GM12878 (cell line): ENCODE measurements around the gene TPRN. TPM values are rescaled to one million over a fixed set of nuclear protein-coding genes. Genes with fewer than 3 reads are reported as not detected.

Source experiments
- ATAC-seq: fragments of 200-7000 bp; cut with Tn5 transposase; 3 replicates; pipeline ENCODE4 v1.9.1; 2020; ENCODE audit warnings: mild to moderate bottlenecking, moderate library complexity
- BruUV-seq: library from RNA; stranded (reverse); fragments of 400-500 nt; replicated peaks from 2 replicates; lab custom pipeline; 2021; lab: Mats Ljungman, UMichigan
- CTCF ChIA-PET: fragments of 300-600 bp; sonication (Branson Sonifier 250); formaldehyde crosslinking; extraction: SDS; loops from one replicate; lab custom pipeline; 2021; ENCODE audit warnings: inconsistent platforms; lab: Yijun Ruan, JAX
- POLR2A ChIA-PET: fragments of 350-600 bp; formaldehyde crosslinking; extraction: SDS; loops from one replicate; lab custom pipeline; 2021; ENCODE audit warnings: inconsistent platforms; lab: Charles Lee
- RAD21 ChIA-PET: fragments of 300-600 bp; sonication (Branson Sonifier 250); formaldehyde crosslinking; loops from one replicate; lab custom pipeline; 2023; ENCODE audit warnings: antibody characterized with exemption; ENCODE audit not compliant: unreplicated experiment; lab: Charles Lee
- SMC1A ChIA-PET: fragments of 300-600 bp; sonication (Branson Sonifier 250); formaldehyde crosslinking; loops from one replicate; lab custom pipeline; 2023; ENCODE audit not compliant: unreplicated experiment, uncharacterized antibody; lab: Charles Lee
- DNase-seq: peaks from one replicate; pipeline ENCODE4 v3.0.0-alpha.2; 2011; ENCODE audit warnings: low read depth, low spot score
- FAIRE-seq: peaks from 3 replicates; lab custom pipeline; 2011; peaks lifted over from hg19 to GRCh38; lab: Jason Lieb, UNC
- H2AFZ ChIP-seq: 2 replicates; pipeline ENCODE4 v1.6.0; 2011; ENCODE audit warnings: low read depth, low read length, control low read depth; ENCODE audit not compliant: control insufficient read depth
- H3K27ac ChIP-seq: 2 replicates; pipeline ENCODE4 v1.5.1; 2011; ENCODE audit warnings: control low read depth; ENCODE audit not compliant: control insufficient read depth, insufficient read depth
- H3K27me3 ChIP-seq, 2 experiments: replicated peaks in 1 of 2; 2 replicates each; pipeline versions ENCODE4 v1.6.0 to v1.6.1; 2011; ENCODE audit warnings: low read length in 1 of 2; ENCODE audit not compliant: control insufficient read depth in 2 of 2, insufficient read depth in 2 of 2
- H3K36me3 ChIP-seq, 2 experiments: 2 replicates each; pipeline ENCODE4 v1.5.1; 2011; ENCODE audit warnings: low read length in 1 of 2; ENCODE audit not compliant: control insufficient read depth in 2 of 2, insufficient read depth in 2 of 2
- H3K4me1 ChIP-seq: 2 replicates; pipeline ENCODE4 v1.6.1; 2011; ENCODE audit warnings: mild to moderate bottlenecking, low read length, moderate library complexity, mixed read lengths; ENCODE audit not compliant: control insufficient read depth, insufficient read depth
- H3K4me2 ChIP-seq: 2 replicates; pipeline ENCODE4 v1.6.0; 2011; ENCODE audit warnings: control low read depth; ENCODE audit not compliant: control insufficient read depth, insufficient read depth
- H3K4me3 ChIP-seq: fragments of 200-600 bp; sonication (generic); 2 replicates; pipeline ENCODE4 v1.5.1; 2016
- H3K79me2 ChIP-seq: 2 replicates; pipeline ENCODE4 v1.6.0; 2011; ENCODE audit warnings: low read length; ENCODE audit not compliant: control insufficient read depth, insufficient read depth
- H3K9ac ChIP-seq: 2 replicates; pipeline ENCODE4 v1.8.0; 2011; ENCODE audit warnings: low read length, control low read depth, mixed read lengths; ENCODE audit not compliant: control insufficient read depth, insufficient read depth
- H3K9me3 ChIP-seq: replicated peaks from 3 replicates; pipeline ENCODE4 v1.5.1; 2011; ENCODE audit warnings: mild to moderate bottlenecking, low read length; ENCODE audit not compliant: control insufficient read depth, insufficient read depth
- H4K20me1 ChIP-seq: 2 replicates; pipeline ENCODE4 v1.6.0; 2011; ENCODE audit not compliant: control insufficient read depth, insufficient read depth
- ATF7 ChIP-seq: fragments of 450-650 bp; IDR thresholded peaks from 2 replicates; pipeline ENCODE4 v1.6.1; 2016; ENCODE audit warnings: low read depth, mild to moderate bottlenecking
- BACH1 ChIP-seq: fragments of 450-650 bp; IDR thresholded peaks from 2 replicates; pipeline ENCODE4 v1.6.1; 2017; ENCODE audit warnings: mild to moderate bottlenecking, borderline replicate concordance
- CBFB ChIP-seq: IDR thresholded peaks from 2 replicates; pipeline ENCODE4 v1.6.1; 2016; ENCODE audit warnings: antibody characterized with exemption, low read depth
- CHD4 ChIP-seq: fragments of 200-600 bp; sonication (generic); IDR thresholded peaks from 2 replicates; pipeline ENCODE4 v1.6.1; 2016; ENCODE audit warnings: mild to moderate bottlenecking
- EP300 ChIP-seq, 2 experiments: fragments of 150-350 bp in 1 of 2; IDR thresholded peaks; 2 replicates each; pipeline ENCODE4 v1.6.1; 2011 to 2012; ENCODE audit warnings: low read depth in 2 of 2, low read length in 2 of 2, borderline replicate concordance in 1 of 2, improper control_type of control experiment in 1 of 2, inconsistent platforms in 1 of 2; ENCODE audit not compliant: control insufficient read depth in 1 of 2
- EZH2 ChIP-seq: IDR thresholded peaks from 2 replicates; pipeline ENCODE4 v1.6.1; 2012; ENCODE audit warnings: low read depth, mild to moderate bottlenecking, control low read depth, inconsistent platforms, low read length, borderline replicate concordance; ENCODE audit not compliant: control insufficient read depth
- IRF5 ChIP-seq: fragments of 450-650 bp; IDR thresholded peaks from 2 replicates; pipeline ENCODE4 v1.6.1; 2017; ENCODE audit warnings: borderline replicate concordance
- JUND ChIP-seq: IDR thresholded peaks from 2 replicates; pipeline ENCODE4 v1.6.1; 2012; ENCODE audit warnings: low read depth, mild to moderate bottlenecking, low read length, improper control_type of control experiment, moderate library complexity
- PAX5 ChIP-seq: IDR thresholded peaks from 2 replicates; pipeline ENCODE4 v1.6.1; 2011; ENCODE audit warnings: low read depth, low read length, borderline replicate concordance
- POLR2AphosphoS2 ChIP-seq: IDR thresholded peaks from 2 replicates; pipeline ENCODE4 v1.6.1; 2011; ENCODE audit warnings: low read depth, mild to moderate bottlenecking, low read length, improper control_type of control experiment, moderate library complexity
- POU2F2 ChIP-seq: IDR thresholded peaks from 3 replicates; pipeline ENCODE4 v1.6.1; 2011; ENCODE audit warnings: low read depth, mild to moderate bottlenecking, low read length, borderline replicate concordance
- RB1 ChIP-seq: fragments of 450-650 bp; formaldehyde crosslinking; IDR thresholded peaks from 2 replicates; pipeline ENCODE4 v1.6.1; 2017; ENCODE audit warnings: mild to moderate bottlenecking, borderline replicate concordance
- SMARCA5 ChIP-seq: fragments of 450-650 bp; IDR thresholded peaks from 2 replicates; pipeline ENCODE4 v1.6.1; 2017; ENCODE audit warnings: mild to moderate bottlenecking
- SPI1 ChIP-seq: IDR thresholded peaks from 2 replicates; pipeline ENCODE4 v1.6.1; 2011; ENCODE audit warnings: low read depth, mild to moderate bottlenecking, low read length, moderate library complexity, borderline replicate concordance; ENCODE audit not compliant: insufficient read depth
- STAT3 ChIP-seq: IDR thresholded peaks from 2 replicates; pipeline ENCODE4 v1.6.1; 2011; ENCODE audit warnings: low read depth, low read length, improper control_type of control experiment
- SUZ12 ChIP-seq: fragments of 200-600 bp; sonication (generic); IDR thresholded peaks from one replicate; pipeline ENCODE4 v1.6.1; 2018; ENCODE audit warnings: antibody characterized with exemption, mild to moderate bottlenecking; ENCODE audit not compliant: unreplicated experiment
- TARDBP ChIP-seq: IDR thresholded peaks from 2 replicates; pipeline ENCODE4 v1.6.1; 2016; ENCODE audit warnings: borderline replicate concordance
- TCF7 ChIP-seq: IDR thresholded peaks from 2 replicates; pipeline ENCODE4 v1.6.1; 2014; ENCODE audit warnings: antibody characterized with exemption, borderline replicate concordance
- WGBS: methylation state at CpG from one replicate; pipeline ENCODE4 v1.1.6; 2016; ENCODE audit warnings: low lambda C conversion rate; ENCODE audit not compliant: insufficient replicate concordance, insufficient coverage; ENCODE audit errors: missing lambda C conversion rate; 5-methylcytosine and 5-hydroxymethylcytosine counted together
- in situ Hi-C: fragments of 300-500 bp; cut with MboI; formaldehyde crosslinking; loops from 9 replicates; pipeline ENCODE4 v1.14.3; 2018; ENCODE audit warnings: mixed read lengths
- intact Hi-C: fragments of 100-400 bp; cut with micrococcal nuclease; formaldehyde crosslinking; loops from one replicate; pipeline ENCODE4 v1.14.2; 2022; ENCODE audit not compliant: unreplicated experiment
- polyA plus RNA-seq, 11 experiments: library from polyadenylated mRNA; depleted of rRNA in 4 of 11; unstranded in 6 of 11; stranded (reverse) in 5 of 11; fragments of >200 nt; fragmentation: Nextera tagmentation in 4 of 11; fragmentation: Illumina TruSeq in 1 of 11; extraction: Ambion mirVana in 4 of 11; extraction: Trizol in 1 of 11; gene quantifications; 1 replicate in 1 of 11; 2 replicates in 10 of 11; pipeline versions ENCODE4 v1.2.1 to v1.2.3, GENCODE V29; 2011 to 2016; ENCODE audit warnings: inconsistent platforms in 2 of 11, missing spikeins in 2 of 11, low read depth in 1 of 11
- total RNA-seq, 4 experiments: library from RNA; depleted of rRNA in 3 of 4; stranded (reverse); fragments of >200 nt in 3 of 4; fragmentation: Illumina TruSeq in 1 of 4; extraction: Trizol in 1 of 4; gene quantifications; 2 replicates each; pipeline versions ENCODE4 v1.2.1 to v1.2.3, GENCODE V29; 2013 to 2021
- TF ChIP-seq, protein P1 (sequence below): IDR thresholded peaks from 2 replicates; pipeline ENCODE4 v1.6.1; 2012; ENCODE audit warnings: low read length, inconsistent platforms
- TF ChIP-seq, protein P2 (sequence below): fragments of 450-650 bp; IDR thresholded peaks from 2 replicates; pipeline ENCODE4 v1.6.1; 2017; ENCODE audit warnings: low read depth, mild to moderate bottlenecking, moderate library complexity

Gene TPRN
- total and polyA plus RNA-seq, 10 of the 15 experiments (the other 5 are each of a cell fraction or from before 2014, with no cell fraction given): 0.18 to 19.5 (median 3.1) TPM

DNA sequence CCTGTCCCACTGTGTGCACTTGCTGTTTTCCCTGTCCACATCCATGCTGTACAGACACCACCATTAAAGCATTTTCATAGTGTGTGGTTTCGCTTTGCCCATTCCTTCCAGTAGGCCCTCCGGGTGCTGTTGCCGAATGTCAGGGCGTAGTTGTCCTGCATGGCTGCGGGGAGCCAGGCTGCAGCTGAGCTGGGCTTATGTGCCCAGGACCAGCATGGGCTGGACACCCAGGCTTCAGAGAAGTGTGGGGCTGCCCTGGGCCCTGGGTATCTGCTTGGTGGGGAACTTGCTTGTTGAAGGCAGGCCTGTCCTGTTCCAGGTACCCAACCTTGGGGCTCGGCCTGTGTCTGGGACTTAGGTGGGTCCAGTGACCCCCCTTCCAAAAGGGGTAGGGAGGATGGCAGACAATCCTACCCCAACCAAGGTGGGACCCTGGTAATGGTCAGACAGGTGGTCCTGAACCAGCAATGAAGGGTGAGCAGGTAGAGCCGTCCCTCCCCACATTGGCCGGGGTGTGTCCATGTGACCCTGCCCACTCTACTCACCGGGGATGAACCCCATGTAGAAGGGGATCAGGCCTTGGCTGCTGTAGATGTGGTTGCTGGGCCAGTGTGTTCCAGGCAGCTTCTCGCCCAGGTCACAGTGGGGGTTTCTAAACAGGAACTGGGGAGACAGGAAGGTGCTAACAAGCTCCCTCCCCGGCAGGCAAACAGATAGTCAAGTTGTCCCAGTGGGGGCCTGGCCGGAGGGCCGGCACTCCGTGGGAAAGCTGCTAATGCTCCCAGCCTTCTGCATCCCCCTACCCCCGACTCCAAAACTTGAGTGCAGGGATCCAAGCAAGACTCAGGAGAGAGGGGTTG lies 43.3 kb upstream of the TPRN start:
- ATAC-seq: no peak
- Histone ChIP-seq H3K4me3 (no peak overlapping the region), H4K20me1 (peaks cover 4% of the 10 kb centered on the region; the same call in 1 of the 2 replicates), H3K27ac (no peak overlapping the region), H3K4me1 (peaks cover 23% of the 10 kb centered on the region), H3K9ac (no peak overlapping the region; the same call in 1 of the 2 replicates), H3K27me3 (no peaks in the 10 kb centered on the region), H3K9me3 (no peaks in the 10 kb centered on the region), H2AFZ (no peak overlapping the region), H3K36me3 (peaks cover 8 to 14% of the 10 kb centered on the region in 2 experiments), H3K79me2 (peaks cover 29% of the 10 kb centered on the region), H3K4me2 (peak overlapping the region; percentile 91)
- ChIA-PET POLR2A (interaction anchor here (1.6 to 9.2 kb wide), 3 partner anchors 11 to 164 kb away, joined by 3 to 112 read pairs (median 6); partner anchors contain the start of gene NELFB), SMC1A (no interaction called here), RAD21 (no interaction called here), CTCF (no interaction called here)
- in situ Hi-C loops (no loop called here), intact Hi-C loops (no loop called here)
- DNase-seq: no peak
- no peak for FAIRE-seq
- WGBS: 49% methylated on average over 15 of the region's 15 CpGs
- no TSS peak for BruUV-seq
- TF ChIP-seq POLR2AphosphoS2 (peak; percentile 43), BACH1 (peak; percentile 54; the same call in 1 of the 2 replicates), ATF7 (no peak), EP300 (IDR thresholded peaks at IDR 0.05; ENCODE audit: borderline replicate concordance in 1 of 2, control insufficient read depth in 1 of 2, low read depth in 2 of 2, low read length in 2 of 2) (no peak), CBFB (no peak), CHD4 (no peak), PAX5 (peak; percentile 35; the same call in 1 of the 2 replicates), SMARCA5 (no peak), STAT3 (no peak), TARDBP (peak; percentile 40; the same call in 1 of the 2 replicates), RB1 (no peak), POU2F2 (peak; percentile 53; the same call in 1 of the 3 replicates), EZH2 (no peak), IRF5 (no peak), JUND (no peak), TCF7 (no peak), SPI1 (peak; percentile 38; the same call in 1 of the 2 replicates), SUZ12 (no peak)
- TF ChIP-seq, protein P1, sequence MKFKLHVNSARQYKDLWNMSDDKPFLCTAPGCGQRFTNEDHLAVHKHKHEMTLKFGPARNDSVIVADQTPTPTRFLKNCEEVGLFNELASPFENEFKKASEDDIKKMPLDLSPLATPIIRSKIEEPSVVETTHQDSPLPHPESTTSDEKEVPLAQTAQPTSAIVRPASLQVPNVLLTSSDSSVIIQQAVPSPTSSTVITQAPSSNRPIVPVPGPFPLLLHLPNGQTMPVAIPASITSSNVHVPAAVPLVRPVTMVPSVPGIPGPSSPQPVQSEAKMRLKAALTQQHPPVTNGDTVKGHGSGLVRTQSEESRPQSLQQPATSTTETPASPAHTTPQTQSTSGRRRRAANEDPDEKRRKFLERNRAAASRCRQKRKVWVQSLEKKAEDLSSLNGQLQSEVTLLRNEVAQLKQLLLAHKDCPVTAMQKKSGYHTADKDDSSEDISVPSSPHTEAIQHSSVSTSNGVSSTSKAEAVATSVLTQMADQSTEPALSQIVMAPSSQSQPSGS: no peak
- TF ChIP-seq, protein P2, sequence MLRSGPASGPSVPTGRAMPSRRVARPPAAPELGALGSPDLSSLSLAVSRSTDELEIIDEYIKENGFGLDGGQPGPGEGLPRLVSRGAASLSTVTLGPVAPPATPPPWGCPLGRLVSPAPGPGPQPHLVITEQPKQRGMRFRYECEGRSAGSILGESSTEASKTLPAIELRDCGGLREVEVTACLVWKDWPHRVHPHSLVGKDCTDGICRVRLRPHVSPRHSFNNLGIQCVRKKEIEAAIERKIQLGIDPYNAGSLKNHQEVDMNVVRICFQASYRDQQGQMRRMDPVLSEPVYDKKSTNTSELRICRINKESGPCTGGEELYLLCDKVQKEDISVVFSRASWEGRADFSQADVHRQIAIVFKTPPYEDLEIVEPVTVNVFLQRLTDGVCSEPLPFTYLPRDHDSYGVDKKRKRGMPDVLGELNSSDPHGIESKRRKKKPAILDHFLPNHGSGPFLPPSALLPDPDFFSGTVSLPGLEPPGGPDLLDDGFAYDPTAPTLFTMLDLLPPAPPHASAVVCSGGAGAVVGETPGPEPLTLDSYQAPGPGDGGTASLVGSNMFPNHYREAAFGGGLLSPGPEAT: no peak
